Activated T-helper 2 cell treated with anti-CD3 and anti-CD28 coated beads, Interferon-gamma antibody, Interleukin-2, Interleukin-4, amounts not matched to agents 10 μg/mL and 5 μg/mL and 100 μg/mL, durations not matched to agents 14 hours and 24 hours and 36 hours (primary cell): ENCODE measurements around the gene LRRC74B. TPM values are rescaled to one million over a fixed set of nuclear protein-coding genes. Genes with fewer than 3 reads are reported as not detected.

Source experiments
- DNase-seq: peaks from one replicate; pipeline ENCODE4 v3.0.0; 2021; ENCODE audit warnings: low spot score
- H3K27ac Mint-ChIP-seq: one replicate; pipeline ENCODE4 v1.8.0; 2021; ENCODE audit warnings: mixed read lengths
- H3K27me3 Mint-ChIP-seq: one replicate; pipeline ENCODE4 v1.8.0; 2021; ENCODE audit warnings: low read depth, mixed read lengths
- H3K36me3 Mint-ChIP-seq: one replicate; pipeline ENCODE4 v1.8.0; 2021; ENCODE audit warnings: low read depth, mixed read lengths
- H3K4me1 Mint-ChIP-seq: one replicate; pipeline ENCODE4 v1.8.0; 2021; ENCODE audit warnings: low read depth, mixed read lengths
- H3K4me3 Mint-ChIP-seq: one replicate; pipeline ENCODE4 v1.8.0; 2021; ENCODE audit warnings: low read depth, mild to moderate bottlenecking, moderate library complexity, mixed read lengths
- H3K9me3 Mint-ChIP-seq: one replicate; pipeline ENCODE4 v1.8.0; 2021; ENCODE audit warnings: mixed read lengths
- intact Hi-C: fragments of 100-400 bp; cut with micrococcal nuclease; formaldehyde crosslinking; loops from one replicate; pipeline ENCODE4 v1.15.1; 2023
- total RNA-seq: library from RNA; stranded (reverse); gene quantifications from 2 replicates; pipeline ENCODE4 v1.2.3, GENCODE V29; 2022

Gene LRRC74B
- total RNA-seq, 1 donor from 2014 or later = not detected

DNA sequence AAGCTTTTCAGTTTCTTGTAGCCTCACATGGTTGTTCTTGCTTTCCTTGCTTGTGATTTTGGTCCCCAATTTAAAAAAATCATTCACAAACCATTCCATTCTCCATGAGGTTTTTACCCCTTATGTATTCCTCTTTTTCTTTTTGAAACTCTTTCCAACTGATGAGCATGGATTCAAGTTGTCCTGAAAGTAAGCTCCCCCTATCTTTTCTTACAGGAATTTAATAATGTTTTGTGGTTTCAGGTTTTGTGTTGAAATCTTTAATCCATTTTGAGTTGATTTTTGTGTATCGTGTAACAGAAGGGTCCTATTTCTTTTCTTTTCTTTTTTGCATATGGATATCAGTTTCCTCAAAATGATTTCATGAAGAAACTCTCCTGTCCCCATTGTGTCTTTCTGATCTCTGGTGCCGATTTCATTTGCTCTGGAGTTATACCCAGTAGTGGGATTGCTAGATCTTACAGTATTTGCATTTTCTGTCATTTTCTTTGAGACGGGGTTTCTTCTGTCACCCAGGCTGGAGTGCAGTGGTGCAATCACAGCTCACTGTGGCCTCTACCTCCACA is 58.5 kb downstream of the LRRC74B start:
- DNase-seq = no peak
- H3K9me3 Mint-ChIP-seq = no peaks in the 10 kb centered on the region
- H3K4me1 Mint-ChIP-seq = peaks cover 10% of the 10 kb centered on the region
- H3K4me3 Mint-ChIP-seq = no peak overlapping the region
- no peaks in the 10 kb centered on the region for H3K36me3 Mint-ChIP-seq
- H3K27me3 Mint-ChIP-seq = peaks cover 27% of the 10 kb centered on the region
- H3K27ac Mint-ChIP-seq = no peak overlapping the region
- intact Hi-C loops = no loop called here

DNA sequence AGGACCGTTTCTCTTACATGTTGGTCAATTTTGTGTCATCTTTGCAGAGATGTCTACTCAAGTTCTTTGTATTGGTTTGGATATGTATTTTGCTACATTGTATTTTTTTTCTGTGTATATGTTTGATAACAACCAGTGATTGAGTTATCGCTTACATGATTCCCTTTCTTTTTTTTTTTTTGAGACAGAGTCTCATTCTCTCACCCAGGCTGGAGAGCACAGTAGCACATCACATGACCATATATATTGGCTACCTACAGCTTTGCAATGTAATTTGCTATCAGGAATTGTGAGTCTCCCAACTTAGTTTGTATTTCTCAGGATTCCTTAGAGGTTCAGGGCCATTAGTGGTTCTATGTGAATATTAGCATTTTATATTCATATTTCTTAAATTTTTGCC is 59.5 kb downstream of the LRRC74B start:
- Mint-ChIP-seq H3K9me3 (no peaks in the 10 kb centered on the region), H3K27ac (no peak overlapping the region), H3K4me1 (peaks cover 10% of the 10 kb centered on the region), H3K27me3 (peaks cover 29% of the 10 kb centered on the region), H3K4me3 (no peak overlapping the region), H3K36me3 (no peaks in the 10 kb centered on the region)
- intact Hi-C loops = no loop called here
- no peak for DNase-seq

DNA sequence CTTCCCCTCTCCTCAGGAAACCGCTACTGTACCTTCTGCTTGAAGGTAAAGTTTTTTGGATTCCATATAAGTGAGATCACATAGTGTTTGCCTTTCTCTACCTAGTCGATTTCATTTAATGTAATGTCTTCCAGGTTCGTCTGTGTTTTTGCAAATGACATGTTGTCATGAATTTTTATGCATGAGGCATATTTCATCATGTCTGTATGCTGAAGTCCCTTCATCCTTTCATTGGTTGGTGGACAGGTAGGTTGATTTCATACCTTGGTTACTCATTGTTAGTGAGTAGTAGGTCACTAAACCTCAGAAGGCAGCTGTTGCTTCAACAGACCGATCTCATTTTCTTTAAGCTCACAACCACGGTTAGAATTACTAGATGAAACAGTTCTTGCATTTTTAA is 60.3 kb downstream of the LRRC74B start:
- no peak overlapping the region for H3K27ac Mint-ChIP-seq
- H3K36me3 Mint-ChIP-seq = no peaks in the 10 kb centered on the region
- H3K4me3 Mint-ChIP-seq = no peak overlapping the region
- intact Hi-C loops = no loop called here
- DNase-seq = no peak
- peaks cover 30% of the 10 kb centered on the region for H3K27me3 Mint-ChIP-seq
- peaks cover 10% of the 10 kb centered on the region for H3K4me1 Mint-ChIP-seq
- no peaks in the 10 kb centered on the region for H3K9me3 Mint-ChIP-seq

DNA sequence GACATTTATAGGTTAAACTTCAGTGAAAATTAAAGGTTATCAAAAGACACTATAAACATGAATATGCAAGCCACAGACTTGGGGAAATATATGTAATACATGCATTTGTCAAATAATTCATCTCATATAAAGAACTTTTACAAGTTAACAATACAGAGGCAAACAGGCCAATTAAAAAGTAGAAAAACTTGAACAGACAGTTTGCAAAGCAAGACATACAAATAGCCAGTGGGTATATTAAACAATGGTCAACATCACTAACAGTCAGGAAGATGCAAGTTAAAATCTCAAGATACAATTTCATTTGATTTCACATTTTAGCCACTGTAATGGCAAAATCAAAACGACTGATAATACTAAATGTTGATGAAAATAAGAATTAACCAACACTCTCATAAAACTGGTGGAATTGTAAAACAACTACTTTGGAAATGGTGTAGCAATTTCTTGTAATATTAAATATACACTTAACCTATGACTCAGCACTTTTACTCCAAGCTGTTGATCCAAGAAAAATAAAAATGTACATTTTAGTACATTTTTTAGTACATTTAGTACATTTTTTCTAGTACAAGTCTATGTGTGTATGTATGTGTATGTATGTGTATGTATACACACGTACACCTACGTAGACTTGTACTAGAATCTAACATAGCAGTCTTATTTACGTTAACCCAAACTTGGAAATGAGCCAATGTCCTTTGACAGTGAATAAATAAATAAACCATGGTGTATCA is 62.8 kb downstream of the LRRC74B start:
- Mint-ChIP-seq H3K4me1 (peaks cover 2% of the 10 kb centered on the region), H3K27ac (no peak overlapping the region), H3K27me3 (peaks cover 25% of the 10 kb centered on the region), H3K4me3 (no peak overlapping the region), H3K9me3 (no peaks in the 10 kb centered on the region), H3K36me3 (no peaks in the 10 kb centered on the region)
- DNase-seq = no peak
- intact Hi-C loops = no loop called here

Other genes starting within 250 kb of the LRRC74B start
- 73.4 and 77.7 TPM in 2 replicates for gene PI4KA, start 187.1 kb upstream of the LRRC74B start, total RNA-seq
- gene SNAP29, start 186.9 kb upstream of the LRRC74B start, total RNA-seq = 24.2 and 31.4 TPM in 2 replicates
- 79.2 and 80.1 TPM in 2 replicates for gene CRKL, start 128.5 kb upstream of the LRRC74B start, total RNA-seq
- 0.23 and 0.30 TPM in 2 replicates for gene AIFM3, start 78.7 kb upstream of the LRRC74B start, total RNA-seq
- gene LZTR1, start 63.6 kb upstream of the LRRC74B start, total RNA-seq = 64.7 and 68.4 TPM in 2 replicates
- 25.8 and 25.9 TPM in 2 replicates for gene THAP7, start 43.8 kb upstream of the LRRC74B start, total RNA-seq
- 0.07 TPM in 1 of 2 replicates, not detected in the other for gene P2RX6, start 30.8 kb upstream of the LRRC74B start, total RNA-seq
- 0.07 TPM in 1 of 2 replicates, not detected in the other for gene SLC7A4, start 13.4 kb upstream of the LRRC74B start, total RNA-seq